Brain microvascular endothelial cell (primary cell): ENCODE data around the gene RUNX1.

Experiments
- DNase-seq: peaks from one replicate; pipeline ENCODE4 v3.0.0-alpha.2; 2020
- H3K27ac ChIP-seq: fragments of 250-450 bp; sonication (Bioruptor Pico); 2 replicates; pipeline ENCODE4 v1.5.1; 2020; ENCODE audit warnings: mild to moderate bottlenecking, moderate library complexity
- H3K27me3 ChIP-seq: fragments of 250-450 bp; sonication (Bioruptor Pico); replicated peaks from 2 replicates; pipeline ENCODE4 v1.5.1; 2020; ENCODE audit warnings: mild to moderate bottlenecking
- H3K36me3 ChIP-seq: fragments of 250-450 bp; sonication (Bioruptor Pico); replicated peaks from 2 replicates; pipeline ENCODE4 v1.5.1; 2020; ENCODE audit warnings: mild to moderate bottlenecking
- H3K4me3 ChIP-seq: 2 replicates; pipeline ENCODE4 v1.5.1; 2011; ENCODE audit warnings: low read depth, mild to moderate bottlenecking, control low read depth, low read length, moderate library complexity
- in situ Hi-C: cut with HindIII; loops from 2 replicates; pipeline ENCODE4 v1.10.0; 2017; ENCODE audit warnings: low sequenced_read_pairs, low pct_ligation_motif_present
- TF ChIP-seq, protein P1 (sequence below): IDR thresholded peaks from 2 replicates; pipeline ENCODE4 v1.5.1; 2011; ENCODE audit warnings: low read depth, mild to moderate bottlenecking, moderate library complexity, low read length, control low read depth, inconsistent platforms; ENCODE audit errors: missing control alignments

The RUNX1 gene

DNA sequence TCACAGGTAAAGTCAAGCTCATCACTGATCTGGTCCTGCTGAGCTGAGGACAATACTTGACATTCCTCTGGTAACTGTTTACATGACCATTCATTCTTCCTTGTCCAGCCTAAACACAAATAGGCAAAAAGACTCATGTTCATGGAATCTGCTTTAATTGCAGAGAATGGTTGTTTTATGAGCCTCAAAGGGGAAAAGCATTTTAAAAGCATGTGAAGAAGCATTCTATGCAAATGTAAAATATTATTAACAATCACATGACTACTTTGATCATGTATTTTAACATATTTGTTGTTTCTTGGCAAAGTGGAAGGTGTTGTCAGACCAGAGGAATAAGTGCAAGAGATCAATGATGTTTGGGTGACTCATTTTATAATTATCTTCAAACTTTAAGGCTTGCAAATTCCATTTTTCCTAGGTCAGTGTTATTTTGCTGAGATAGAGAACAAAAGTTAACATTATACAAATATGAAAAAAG, 133.7 kb downstream of the RUNX1 start:
- no peak for DNase-seq
- Histone ChIP-seq H3K4me3 (no peak overlapping the region), H3K27me3 (no peaks in the 10 kb centered on the region), H3K36me3 (no peaks in the 10 kb centered on the region), H3K27ac (peak overlapping the region; percentile 45)
- TF ChIP-seq, protein P1, sequence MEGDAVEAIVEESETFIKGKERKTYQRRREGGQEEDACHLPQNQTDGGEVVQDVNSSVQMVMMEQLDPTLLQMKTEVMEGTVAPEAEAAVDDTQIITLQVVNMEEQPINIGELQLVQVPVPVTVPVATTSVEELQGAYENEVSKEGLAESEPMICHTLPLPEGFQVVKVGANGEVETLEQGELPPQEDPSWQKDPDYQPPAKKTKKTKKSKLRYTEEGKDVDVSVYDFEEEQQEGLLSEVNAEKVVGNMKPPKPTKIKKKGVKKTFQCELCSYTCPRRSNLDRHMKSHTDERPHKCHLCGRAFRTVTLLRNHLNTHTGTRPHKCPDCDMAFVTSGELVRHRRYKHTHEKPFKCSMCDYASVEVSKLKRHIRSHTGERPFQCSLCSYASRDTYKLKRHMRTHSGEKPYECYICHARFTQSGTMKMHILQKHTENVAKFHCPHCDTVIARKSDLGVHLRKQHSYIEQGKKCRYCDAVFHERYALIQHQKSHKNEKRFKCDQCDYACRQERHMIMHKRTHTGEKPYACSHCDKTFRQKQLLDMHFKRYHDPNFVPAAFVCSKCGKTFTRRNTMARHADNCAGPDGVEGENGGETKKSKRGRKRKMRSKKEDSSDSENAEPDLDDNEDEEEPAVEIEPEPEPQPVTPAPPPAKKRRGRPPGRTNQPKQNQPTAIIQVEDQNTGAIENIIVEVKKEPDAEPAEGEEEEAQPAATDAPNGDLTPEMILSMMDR: no peak
- in situ Hi-C loops: no loop called here

GRCh38 chr21:34914239-34914638, 134.9 kb downstream of the RUNX1 start:
- DNase-seq: no peak
- Histone ChIP-seq H3K4me3 (no peak overlapping the region), H3K27ac (no peak overlapping the region), H3K36me3 (no peaks in the 10 kb centered on the region), H3K27me3 (no peaks in the 10 kb centered on the region)
- TF ChIP-seq, protein P1: no peak
- in situ Hi-C loops: no loop called here

DNA sequence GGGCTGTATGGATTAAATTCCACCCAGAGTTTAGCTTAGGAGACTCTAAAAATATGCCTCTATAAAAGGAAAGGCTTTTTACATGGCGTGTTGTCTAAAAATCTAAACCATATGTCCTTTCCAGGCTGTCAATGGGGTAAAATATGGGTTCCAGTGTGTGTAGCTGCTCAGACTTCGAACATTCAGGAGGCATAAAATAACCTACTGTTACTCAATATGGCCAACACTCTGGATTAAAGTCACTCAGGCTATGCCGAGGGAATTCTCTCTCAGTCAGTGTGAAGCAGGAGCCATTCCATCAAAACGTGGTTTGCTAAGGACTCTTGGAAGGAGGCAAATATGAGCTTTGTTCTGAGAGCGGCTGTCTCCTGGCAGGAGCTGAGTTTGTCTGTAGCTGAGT, 135.3 kb downstream of the RUNX1 start:
- in situ Hi-C loops: no loop called here
- H3K27ac ChIP-seq: no peak overlapping the region

GRCh38 chr21:34912022-34912945, 136.8 kb downstream of the RUNX1 start:
- H3K4me3 ChIP-seq: no peak overlapping the region
- H3K27ac ChIP-seq: no peak overlapping the region
- in situ Hi-C loops: no loop called here
- no peaks in the 10 kb centered on the region for H3K36me3 ChIP-seq
- DNase-seq: no peak
- TF ChIP-seq, protein P1: peak; percentile 32
- no peaks in the 10 kb centered on the region for H3K27me3 ChIP-seq

More for the DNA sequence above, 135.3 kb downstream of the RUNX1 start:
- no peak for DNase-seq
- TF ChIP-seq, protein P1: no peak
- Histone ChIP-seq H3K36me3 (no peaks in the 10 kb centered on the region), H3K4me3 (no peak overlapping the region), H3K27me3 (no peaks in the 10 kb centered on the region)

GRCh38 chr21:34911360-34911759, 137.7 kb downstream of the RUNX1 start:
- no peak for DNase-seq
- H3K27ac ChIP-seq: no peak overlapping the region
- TF ChIP-seq, protein P1: no peak
- in situ Hi-C loops: no loop called here
- H3K27me3 ChIP-seq: no peaks in the 10 kb centered on the region
- no peaks in the 10 kb centered on the region for H3K36me3 ChIP-seq
- no peak overlapping the region for H3K4me3 ChIP-seq
